HG02970 (cell line): Measurements from ENCODE around the gene ACER2.
"Not testable (repeated sequence)": the region's sequence is repeated elsewhere in the genome, so short reads cannot be mapped to it uniquely, and the experiment has no call there.

Source experiments
- ATAC-seq: cut with Tn5 transposase; IDR thresholded peaks from one replicate; pipeline ENCODE4 v1.9.1; 2021; ENCODE audit warnings: mild to moderate bottlenecking, moderate library complexity, moderate number of reproducible peaks; ENCODE audit not compliant: unreplicated experiment, low FRiP score

The ACER2 gene

DNA sequence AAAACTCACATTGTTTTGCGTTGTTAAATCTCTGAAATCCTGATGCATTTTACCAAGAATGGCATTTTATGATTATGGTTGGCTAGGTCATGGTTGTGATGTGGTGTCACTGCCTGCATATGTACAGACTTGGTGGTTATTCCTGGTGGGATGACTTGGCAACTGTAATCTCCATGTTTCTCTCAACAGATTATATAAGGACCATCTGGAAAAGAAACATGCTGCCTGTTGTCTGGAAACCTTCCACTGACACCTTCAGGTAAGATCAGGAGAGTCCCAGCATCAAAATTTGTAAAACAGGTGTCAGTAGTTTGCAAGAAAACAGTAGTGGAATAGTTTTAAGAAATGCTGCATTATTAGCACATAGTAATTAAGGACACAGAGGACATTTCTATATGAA lies 3.0 kb upstream of the ACER2 start:
- ATAC-seq = no peak

DNA sequence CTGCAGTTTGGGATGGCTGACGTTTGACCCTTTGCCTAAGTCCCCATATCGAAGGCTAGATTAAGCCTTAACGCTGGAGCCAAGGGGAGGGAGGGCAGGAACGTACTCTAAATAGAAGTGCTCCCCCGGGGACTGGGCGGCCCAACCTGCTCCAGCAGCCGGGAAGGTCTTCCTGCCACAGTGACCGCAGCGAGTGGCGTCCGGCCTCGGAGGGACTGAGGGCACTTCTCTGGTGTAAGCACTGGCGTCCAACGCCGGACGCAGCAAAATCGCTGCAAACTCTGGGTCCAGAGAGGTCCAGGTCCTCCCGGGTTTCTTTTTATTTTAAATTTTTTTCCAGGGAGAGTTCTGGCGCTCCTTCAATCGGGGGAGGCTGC lies 505 bp upstream of the ACER2 start:
- no peak for ATAC-seq

DNA sequence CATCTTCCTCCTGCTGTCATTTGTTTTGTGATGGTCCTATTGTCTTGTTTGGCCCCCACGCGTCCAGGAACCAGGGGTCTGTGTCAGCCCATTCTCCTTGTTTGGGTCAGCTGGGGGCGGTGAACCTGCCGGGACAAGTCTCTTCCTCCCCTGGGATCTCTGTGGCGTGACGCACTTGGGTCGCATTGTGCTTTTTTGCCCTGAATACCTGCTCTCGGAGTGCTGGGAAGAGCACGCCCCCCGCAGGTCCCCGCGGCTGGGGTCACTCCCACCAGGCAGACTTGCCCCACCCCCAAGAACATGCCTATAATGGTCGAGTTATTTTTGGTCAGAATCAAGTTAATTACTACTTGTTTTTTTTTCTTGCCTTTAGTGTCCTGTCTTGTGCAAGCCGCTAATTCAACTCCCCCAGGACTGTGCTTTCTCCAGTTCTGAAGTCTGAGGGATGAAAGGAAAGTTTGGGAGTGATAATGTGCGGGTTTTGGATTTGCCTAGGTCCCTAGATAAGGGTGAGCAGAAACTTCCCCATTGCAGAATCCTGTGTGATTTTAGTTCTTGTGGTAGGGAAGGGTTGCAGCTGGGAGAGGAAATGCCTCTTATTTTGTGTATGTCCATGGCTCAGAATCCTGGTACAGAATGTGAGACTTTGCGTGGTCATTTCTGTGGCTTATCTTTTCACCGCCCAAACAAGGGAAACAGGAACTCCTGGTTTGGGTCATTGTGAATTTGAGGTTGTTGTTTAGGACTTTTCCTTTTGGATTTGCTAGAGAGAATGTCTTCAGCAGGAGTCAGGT lies 789 bp downstream of the ACER2 start:
- ATAC-seq = peak; percentile 5

DNA sequence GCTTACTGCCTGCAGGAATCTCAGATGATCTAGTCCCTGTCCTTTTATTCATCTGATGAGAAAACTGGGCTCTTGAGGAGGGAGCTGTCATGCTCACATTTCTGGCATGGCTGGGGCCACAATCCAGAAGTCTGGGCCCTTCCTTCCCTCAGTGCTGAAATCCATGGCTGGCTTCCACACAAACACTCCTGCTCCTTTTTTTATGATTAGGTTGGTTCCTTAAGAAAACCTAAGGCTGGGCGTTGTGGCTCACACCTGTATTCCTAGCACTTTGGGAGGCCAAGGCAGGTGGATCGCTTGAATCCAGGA lies 1.3 kb downstream of the ACER2 start:
- ATAC-seq = no peak

DNA sequence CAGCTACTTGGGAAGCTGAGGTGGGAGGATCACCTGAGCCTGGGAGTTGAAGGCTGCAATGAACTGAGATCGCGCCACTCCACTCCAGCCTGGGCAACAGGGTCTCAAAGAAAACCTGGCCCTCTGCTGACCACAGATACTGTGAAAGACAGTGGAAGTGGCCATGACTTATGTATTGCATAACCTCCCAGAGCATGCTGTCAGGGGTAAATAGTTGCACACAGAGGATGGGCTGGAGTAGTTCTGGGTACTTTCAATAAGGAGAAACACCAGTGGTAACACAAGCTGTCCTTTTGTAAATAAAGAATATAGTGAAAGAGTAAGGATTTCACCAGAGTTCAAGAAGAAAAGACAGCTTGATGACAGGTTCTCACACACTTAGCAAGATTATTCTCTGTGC lies 1.8 kb downstream of the ACER2 start:
- no peak for ATAC-seq

DNA sequence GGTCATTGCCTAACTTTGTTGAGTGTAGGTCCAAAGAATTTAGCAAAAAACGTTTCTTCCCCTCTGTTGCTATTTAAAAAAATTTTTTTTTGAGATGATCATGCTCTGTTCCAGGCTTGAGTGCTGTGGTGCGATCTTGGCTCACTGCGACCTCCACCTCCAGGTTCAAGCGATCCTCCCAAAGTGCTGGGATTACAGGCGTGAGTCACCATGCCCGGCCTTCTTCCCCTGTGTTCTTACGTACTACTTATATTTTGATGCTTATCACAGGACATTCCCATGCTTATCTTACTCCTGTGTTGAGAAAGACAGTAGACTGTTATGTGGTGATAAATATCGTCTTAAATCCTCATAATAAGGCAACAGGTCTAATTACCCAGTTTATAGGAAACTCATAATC lies 2.5 kb downstream of the ACER2 start:
- ATAC-seq = no peak

DNA sequence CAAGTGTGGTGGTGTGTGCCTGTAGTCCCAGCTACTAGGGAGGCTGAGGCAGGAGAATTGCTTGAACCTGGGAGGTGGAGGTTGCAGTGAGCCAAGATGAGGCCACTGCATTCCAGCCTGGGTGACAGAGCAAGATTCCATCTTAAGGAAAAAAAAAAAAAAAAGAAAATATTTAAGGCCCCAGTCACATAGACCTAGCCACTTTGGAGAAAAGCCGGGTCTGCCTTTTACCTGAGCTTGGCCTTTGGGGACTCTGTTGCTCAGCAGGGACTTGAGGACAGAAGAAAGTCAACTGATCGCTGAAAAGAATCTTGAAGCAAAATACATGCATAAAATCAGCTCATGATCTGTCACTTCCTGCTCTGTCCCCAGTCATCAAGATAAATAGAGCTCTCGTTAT lies 4.6 kb downstream of the ACER2 start:
- ATAC-seq = not testable (repeated sequence)

DNA sequence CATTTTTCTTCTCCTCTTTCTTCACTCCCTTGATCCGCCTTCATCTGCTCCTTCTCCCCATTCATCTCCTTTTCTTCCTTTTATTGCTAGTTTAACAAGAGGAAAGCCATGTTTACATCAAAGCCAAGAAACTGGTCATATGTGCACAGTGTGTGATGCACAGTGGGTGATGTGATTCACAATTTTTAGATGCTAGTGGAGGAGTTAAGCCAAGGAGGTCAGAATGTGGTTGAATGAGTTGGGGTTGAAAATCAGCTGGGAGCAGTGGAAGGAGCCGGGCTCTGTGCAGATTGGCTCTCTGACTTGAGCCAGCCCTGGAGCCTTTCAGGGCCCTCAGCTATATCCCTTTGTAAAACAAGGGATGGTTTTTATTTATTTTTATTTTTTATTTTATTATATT lies 7.3 kb downstream of the ACER2 start:
- ATAC-seq = no peak

DNA sequence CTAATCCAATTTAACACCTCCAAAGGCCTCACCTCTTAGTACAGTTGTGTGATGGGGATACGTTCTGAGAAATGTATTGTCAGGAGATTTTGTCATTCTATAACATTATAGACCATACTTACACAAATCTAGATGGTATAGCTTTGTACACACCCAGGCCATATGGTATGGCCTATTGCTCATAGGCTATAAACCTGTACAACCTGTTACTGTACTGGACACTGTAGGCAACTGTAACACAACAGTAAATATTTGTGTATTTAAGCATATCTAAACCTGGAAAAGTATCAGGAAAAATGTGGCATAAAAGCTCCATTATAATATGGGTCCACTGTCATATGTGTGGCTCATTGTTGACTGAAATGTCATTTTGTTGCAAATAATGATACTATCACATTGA lies 12.1 kb downstream of the ACER2 start:
- ATAC-seq = no peak

DNA sequence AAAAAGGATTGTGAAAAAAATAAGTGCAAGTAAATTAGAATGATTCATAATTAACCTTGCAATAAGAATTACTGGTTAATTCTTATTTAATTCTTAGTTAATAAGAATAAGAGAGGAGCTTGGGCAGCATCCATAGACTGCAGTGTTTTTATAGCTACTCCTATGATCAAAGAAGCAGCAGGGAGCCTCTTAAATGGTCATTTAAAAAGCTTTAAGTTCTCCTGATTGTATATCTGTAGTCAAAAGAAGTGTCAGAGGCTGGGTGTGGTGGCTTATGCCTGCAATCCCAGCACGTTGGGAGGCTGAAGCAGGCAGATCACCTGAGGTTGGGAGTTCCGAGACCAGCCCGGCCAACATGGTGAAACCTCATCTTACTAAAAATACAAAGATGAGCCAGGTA lies 14.4 kb downstream of the ACER2 start:
- ATAC-seq = no peak

DNA sequence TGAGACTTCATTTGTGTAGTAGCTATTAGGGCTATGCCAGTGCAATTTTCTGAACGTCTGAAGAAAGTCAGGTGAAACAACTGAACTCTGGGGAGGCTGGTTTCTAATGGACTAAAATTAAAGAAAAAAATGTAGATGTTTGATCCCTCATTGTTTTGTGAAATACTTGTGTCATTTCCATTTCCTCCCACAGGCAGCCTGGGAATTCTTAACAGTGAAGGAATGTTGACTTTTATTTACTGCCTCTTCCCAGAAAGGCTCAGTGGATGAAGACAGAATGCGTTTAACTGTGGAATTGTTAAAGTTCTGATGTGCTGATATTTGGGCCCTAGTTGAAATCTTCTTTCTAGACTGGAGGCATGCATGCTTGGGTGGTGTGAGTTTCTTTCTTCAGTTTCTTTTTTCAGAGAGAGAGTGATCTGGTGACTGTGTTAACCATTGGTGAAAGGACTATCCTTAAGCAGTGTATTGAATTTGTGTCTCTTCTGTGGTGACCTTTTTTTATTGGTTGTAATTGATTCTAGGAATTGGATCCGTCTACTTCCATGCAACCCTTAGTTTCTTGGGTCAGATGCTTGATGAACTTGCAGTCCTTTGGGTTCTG lies 15.5 kb downstream of the ACER2 start:
- no peak for ATAC-seq

DNA sequence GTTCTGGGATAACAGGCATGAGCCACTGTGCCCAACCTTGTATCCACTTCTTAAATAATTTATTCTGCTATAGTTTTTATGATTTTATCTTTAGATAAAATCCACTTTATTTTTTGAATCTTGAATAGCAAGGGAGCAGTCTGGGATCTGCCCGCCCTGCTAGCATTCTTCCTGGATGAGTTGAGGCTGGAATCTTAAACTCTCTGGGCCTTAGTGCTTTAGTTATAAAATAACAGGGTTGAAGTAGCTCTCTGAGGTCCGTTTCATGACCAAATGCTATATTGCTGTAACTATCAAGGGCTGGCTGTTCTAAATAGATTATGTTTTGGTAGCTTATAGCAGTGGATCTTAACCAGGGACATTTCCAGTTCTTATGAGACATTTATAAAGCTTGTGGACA lies 20.8 kb downstream of the ACER2 start:
- no peak for ATAC-seq

DNA sequence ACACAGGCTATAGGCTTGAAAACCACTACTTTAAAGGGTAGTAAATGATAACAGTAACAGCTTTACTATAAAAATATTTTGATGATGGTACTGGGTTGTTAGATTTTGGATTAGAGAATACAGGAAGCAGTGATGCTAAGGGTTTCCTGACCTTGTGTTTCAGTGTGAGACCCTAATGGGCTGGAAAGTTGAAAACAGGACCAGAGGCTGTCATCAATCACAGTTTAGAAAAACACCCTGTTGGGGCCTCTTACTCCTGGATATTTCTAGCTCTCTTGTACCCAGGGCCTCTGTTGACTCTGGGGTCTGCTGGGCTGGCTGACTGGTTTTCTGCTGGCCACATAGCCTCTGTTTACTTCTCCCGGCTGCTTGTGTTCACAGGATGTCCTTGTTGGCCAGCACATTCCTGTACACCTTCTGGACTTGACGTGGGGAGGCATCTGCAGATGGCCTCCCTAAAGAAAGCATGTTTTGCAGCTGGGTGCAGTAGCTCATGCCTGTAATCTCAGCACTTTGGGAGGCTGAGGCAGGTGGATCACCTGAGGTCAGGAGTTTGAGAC lies 21.5 kb downstream of the ACER2 start:
- ATAC-seq = no peak

DNA sequence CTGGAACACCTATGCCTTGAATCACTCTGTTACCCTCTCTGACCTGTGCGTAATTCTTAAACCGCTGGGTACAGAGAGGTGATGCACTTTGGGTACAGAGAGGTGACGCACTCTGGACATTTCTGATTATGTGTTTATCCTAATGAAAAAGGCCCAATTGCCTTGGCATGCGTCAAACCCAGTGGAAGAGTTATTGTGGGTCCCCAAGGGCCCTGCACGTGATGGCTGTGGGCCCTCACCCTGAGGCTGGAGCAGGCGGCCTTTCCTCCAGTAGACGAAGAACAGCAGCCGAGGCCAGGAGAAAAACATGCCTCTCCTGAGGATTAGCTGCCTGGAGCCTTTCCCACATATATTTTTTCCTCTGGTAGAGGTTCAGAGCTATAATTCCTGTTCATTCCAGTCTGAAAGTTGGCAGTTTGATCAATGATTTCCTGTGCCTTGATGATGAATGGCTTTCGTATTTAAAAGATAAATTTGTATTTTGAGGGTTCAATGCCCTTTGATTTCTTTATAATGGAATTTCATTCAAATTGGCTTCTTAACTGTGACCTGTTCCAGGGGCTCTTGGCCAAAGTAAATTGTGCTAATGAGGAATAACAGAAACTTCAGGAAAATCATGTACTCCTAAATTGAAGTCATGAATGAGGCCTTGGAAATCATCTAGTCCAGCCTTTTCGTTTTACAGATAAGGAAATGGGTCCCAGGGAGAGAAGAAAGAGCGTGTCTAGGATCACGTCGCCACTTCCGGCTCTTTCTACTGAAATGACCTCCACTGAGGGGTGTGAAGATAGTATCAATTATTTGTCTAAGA lies 22.8 kb downstream of the ACER2 start:
- no peak for ATAC-seq

DNA sequence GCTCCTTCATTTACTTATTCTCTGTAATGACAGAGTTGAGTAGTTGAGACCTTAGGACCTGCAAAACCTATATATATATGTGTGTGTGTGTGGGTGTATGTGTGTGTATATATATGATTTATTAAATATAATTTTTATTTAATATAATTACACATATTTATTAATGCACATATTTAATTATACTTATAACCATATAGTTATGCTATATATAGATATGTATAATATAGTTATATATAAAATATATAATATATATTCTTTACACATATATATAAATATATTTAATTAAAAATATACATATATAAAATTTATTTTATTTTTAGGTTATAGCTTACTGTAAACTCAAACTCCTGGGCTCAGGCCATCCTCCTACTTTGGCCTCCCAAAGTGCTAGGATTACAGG lies 23.7 kb downstream of the ACER2 start:
- no peak for ATAC-seq

DNA sequence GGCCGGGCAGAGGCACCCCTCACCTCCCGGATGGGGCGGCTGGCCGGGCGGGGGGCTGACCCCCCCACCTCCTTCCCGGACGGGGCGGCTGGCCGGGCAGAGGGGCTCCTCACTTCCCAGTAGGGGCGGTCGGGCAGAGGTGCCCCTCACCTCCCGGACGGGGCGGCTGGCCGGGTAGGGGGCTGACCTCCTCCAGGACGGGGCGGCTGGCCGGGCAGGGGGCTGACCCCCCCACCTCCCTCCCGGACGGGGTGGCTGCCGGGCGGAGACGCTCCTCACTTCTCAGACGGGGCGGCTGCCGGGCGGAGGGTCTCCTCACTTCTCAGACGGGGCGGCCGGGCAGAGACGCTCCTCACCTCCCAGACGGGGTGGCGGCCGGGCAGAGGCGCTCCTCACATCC lies 24.9 kb downstream of the ACER2 start:
- not testable (repeated sequence) for ATAC-seq

DNA sequence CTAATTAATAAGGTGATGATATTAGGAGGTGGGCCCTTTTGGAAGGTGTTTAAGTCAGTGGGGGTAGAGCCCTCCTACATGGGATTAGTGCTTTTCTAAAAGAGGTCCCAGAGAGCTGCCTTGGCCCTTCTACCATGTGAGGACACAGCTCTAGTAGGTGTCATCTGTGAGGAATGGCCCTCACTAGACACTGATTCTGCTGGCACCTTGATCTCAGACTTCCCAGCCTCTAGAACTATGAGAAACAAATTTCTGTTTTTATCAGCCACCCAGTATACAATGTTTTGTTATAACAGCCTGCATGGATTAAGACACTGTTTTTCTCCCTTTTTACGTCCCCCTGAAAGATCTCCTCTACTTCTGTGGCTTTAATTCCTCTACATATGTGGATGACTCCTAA lies 31.6 kb downstream of the ACER2 start:
- no peak for ATAC-seq

DNA sequence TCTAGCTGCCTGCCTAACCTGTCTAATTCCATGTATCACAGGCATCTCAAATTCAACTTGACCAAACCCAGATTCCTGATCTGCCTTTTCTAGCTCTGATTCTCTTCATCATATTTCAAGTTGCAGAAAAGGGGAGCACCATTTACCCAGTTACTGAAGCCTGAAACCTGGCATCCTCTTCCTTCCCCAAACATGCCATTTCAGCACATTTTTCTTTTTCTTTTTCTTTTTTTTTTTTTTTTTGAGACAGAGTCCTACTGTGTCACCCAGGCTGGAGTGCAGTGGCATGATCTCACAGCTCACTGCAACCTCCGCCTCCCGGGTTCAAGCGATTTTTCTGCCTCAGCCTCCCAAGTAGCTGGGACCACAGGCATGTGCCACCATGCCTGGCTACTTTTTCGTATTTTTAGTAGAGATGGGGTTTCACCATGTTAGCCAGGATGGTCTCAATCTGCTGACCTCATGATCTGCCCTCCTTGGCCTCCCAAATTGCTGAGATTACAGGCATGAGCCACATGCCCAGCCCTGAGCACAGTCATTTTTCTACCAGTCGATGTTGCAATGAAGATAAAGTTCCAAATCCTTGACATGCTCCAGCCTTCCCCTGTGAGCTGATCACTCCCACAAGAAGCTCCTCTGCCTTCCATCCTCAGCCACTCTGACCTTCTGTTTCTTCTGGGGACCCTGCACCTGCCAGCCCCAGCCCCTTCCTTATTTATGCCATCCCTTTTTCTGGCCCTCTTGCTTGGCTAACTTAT lies 32.2 kb downstream of the ACER2 start:
- no peak for ATAC-seq

DNA sequence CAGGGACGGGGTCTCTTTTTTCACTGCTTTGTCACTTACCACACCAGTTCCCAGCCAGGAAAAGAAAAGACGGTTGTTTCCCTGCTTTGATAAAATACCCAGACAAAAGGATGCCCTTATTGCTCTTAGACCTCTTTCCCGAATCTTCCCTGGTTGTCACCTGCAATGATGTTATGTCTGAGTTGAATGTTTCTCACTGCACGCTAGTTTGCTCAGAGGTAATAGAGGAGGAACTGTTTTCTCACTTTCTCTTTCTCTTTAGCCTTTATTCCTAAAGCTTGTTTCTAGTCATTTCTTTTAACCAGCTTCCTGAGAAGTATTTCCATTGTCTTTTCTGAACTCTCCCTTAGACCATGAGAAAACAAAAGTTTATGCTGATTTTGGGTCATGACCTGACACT lies 32.9 kb downstream of the ACER2 start:
- peak; percentile 50 for ATAC-seq

DNA sequence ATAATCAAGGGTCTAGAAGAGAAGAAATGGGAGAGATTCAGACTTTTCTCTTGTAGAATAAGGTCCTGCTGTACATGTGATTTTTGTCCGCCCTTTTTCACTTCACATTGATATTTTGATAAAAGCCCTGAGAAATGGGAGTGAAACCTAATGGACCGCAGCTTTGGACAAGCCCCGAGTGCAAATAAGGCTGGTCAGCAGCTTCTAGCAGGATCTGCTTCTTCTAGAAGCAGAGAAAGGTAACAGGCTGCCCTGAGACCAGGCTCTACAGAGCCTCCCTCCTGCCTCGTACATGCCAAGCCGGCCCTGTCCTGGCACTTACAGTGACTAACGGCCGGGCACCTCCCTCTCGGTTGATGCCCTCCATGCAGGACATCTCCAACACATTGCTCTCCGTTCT lies 33.4 kb downstream of the ACER2 start:
- no peak for ATAC-seq

DNA sequence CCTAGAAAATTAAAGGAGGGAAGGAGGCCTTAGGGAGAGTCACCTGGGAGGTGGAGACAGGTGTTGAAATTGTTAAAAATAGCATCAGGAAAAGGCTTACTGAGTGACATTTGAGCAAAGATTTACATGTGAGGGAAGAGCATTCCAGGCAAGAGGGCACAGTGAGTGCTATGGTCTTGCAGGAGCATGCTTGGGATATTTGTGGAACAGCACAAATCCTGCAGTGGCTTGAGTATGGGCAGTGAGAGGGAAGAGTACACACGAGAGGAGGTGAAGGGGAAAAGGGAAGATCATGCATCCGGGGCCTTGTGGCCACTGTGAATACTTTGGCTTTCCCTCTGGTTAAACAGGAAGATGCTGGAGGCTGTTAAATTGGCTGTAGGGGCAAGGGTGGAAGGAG lies 36.6 kb downstream of the ACER2 start:
- no peak for ATAC-seq
